Peyer's patch (tissue), 4 donors: ENCODE data around the gene SGK2. TPM values are rescaled to one million over a fixed set of nuclear protein-coding genes. Genes with fewer than 3 reads are reported as not detected.
A peak's percentile ranks its signal among the peaks of the same experiment; 100 is the strongest.

ENCODE experiments used
- DNase-seq, 3 donors: peaks; one replicate each; pipeline ENCODE4 v3.0.0-alpha.2; 2017 to 2019
- H3K27ac ChIP-seq, 4 donors: fragments of 200-600 bp; sonication (generic); one replicate each; pipeline ENCODE4 v1.5.1; 2016 to 2019
- H3K27me3 ChIP-seq, 2 donors: fragments of 200-600 bp; sonication (generic); one replicate each; pipeline ENCODE4 v1.5.1; 2019
- H3K36me3 ChIP-seq, 3 donors: fragments of 200-600 bp; sonication (generic); one replicate each; pipeline ENCODE4 v1.5.1; 2016 to 2019
- H3K4me1 ChIP-seq, 4 donors: fragments of 200-600 bp; sonication (generic); one replicate each; pipeline ENCODE4 v1.5.1; 2016 to 2019
- H3K4me3 ChIP-seq, 4 donors: fragments of 200-600 bp; sonication (generic); 1 replicate in 3 of 4; 2 replicates in 1 of 4; pipeline ENCODE4 v1.5.1; 2016 to 2019; ENCODE audit warnings: mild to moderate bottlenecking in 1 of 4
- H3K9me3 ChIP-seq, 4 donors: fragments of 200-600 bp; sonication (generic); one replicate each; pipeline ENCODE4 v1.5.1; 2016 to 2019; ENCODE audit warnings: mild to moderate bottlenecking in 1 of 4
- POLR2A ChIP-seq, 2 donors: fragments of 450-650 bp; IDR thresholded peaks; one replicate each; pipeline ENCODE4 v1.5.1; 2017; ENCODE audit warnings: antibody characterized with exemption in 2 of 2, mild to moderate bottlenecking in 2 of 2, moderate library complexity in 2 of 2
- total RNA-seq, 4 donors: library from RNA; depleted of rRNA; stranded (reverse); fragments of >200 nt; gene quantifications; one replicate each; pipeline ENCODE4 v1.1.0, GENCODE V29; 2016
- TF ChIP-seq, protein P1 (sequence below), 6 experiments: fragments of 450-650 bp in 4 of 6; fragments of 200-600 bp in 2 of 6; sonication (generic) in 1 of 6; IDR thresholded peaks; one replicate each; pipeline ENCODE4 v1.5.1; 2017 to 2019; ENCODE audit warnings: antibody characterized with exemption in 6 of 6, mild to moderate bottlenecking in 3 of 6, moderate library complexity in 1 of 6

SGK2 gene
- 100 to 1,000 TPM in 2 of 4 donors, 10 to 100 TPM in 2; 64.4 to 160 (median 115) TPM for total RNA-seq

DNA sequence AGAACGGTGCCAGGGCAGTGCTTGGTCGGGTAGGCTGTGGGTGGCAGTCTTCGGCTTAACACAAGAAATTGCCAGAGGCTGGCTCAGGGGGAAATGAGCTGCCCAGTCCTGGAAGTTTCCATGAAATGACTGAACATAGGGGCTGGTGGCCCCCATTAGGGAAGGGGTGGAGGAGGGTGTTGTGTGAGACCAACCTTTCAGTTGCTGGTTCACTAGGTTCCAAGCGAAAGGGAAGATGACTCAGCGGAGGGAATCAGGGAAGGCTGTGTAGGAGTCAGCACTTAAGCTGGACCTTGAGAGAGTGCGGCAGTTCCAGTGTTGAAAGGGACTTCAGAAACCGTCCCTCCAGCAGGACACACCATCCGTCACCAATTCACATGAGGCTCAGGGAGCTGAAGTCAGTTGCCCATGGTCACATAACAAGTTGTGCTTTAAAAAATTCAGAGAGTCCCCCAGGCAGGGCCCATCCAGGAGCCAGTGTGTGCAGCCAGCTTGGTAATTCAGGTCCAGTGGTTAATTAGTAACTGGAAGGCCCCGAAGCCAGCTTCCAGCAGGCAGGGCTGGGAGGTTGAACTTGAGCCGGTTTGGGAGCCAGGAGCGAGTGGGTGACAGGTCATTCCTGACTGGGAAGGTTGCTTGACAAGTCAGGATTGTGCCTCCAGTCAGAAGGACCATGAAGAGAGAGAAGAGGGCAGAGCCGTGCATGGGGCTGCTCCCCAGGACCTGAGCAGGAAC is at the start of gene SGK2:
TSS of gene SGK2 (plus strand) at position 616 of the 735 bp plus-strand sequence. CDS start 7,469 bp downstream, outside the sequence.
- peak within 1 kb of the TSS in 3 of 4 donors; percentile 78 to 94 (median 91) for H3K27ac ChIP-seq

DNA sequence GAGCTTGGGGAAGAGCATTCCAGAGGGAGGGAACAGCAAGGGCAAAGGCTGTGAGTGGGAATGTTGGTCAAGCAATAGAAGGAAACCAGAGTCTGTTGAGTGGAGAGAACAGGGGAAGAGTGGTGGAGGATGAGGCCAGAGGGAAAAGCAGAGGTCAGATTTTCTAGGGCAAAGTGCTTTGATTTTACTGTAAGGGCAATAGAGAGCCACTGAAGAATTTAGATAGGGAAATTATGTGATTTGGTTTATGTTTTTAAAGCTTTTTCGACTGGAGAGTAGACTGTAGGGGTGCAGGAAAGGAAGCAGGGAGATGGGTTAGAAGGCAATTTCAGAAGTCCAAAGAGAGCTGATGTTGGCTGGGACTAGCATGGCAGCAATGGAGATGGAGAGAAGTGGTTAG is 46.9 kb upstream of the SGK2 start:
- Histone ChIP-seq H3K9me3 (no peaks in the 10 kb centered on the region), H3K4me1 (peaks cover 0 to 13% (median 6%) of the 10 kb centered on the region in 4 donors), H3K36me3 (no peaks in the 10 kb centered on the region), H3K27ac (no peak overlapping the region), H3K4me3 (no peak overlapping the region), H3K27me3 (no peaks in the 10 kb centered on the region)
- no peak for DNase-seq
- TF ChIP-seq, protein P1, sequence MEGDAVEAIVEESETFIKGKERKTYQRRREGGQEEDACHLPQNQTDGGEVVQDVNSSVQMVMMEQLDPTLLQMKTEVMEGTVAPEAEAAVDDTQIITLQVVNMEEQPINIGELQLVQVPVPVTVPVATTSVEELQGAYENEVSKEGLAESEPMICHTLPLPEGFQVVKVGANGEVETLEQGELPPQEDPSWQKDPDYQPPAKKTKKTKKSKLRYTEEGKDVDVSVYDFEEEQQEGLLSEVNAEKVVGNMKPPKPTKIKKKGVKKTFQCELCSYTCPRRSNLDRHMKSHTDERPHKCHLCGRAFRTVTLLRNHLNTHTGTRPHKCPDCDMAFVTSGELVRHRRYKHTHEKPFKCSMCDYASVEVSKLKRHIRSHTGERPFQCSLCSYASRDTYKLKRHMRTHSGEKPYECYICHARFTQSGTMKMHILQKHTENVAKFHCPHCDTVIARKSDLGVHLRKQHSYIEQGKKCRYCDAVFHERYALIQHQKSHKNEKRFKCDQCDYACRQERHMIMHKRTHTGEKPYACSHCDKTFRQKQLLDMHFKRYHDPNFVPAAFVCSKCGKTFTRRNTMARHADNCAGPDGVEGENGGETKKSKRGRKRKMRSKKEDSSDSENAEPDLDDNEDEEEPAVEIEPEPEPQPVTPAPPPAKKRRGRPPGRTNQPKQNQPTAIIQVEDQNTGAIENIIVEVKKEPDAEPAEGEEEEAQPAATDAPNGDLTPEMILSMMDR (IDR thresholded peaks at IDR 0.05) = no peak
- TF ChIP-seq POLR2A (IDR thresholded peaks at IDR 0.05) = no peak

More for the DNA sequence above, at the start of gene SGK2:
- Histone ChIP-seq H3K4me3 (peak within 1 kb of the TSS in 2 of 4 donors; percentile 48 to 49), H3K27me3 (no peaks in the 10 kb centered on the region), H3K9me3 (no peaks in the 10 kb centered on the region), H3K36me3 (no peaks in the 10 kb centered on the region), H3K4me1 (peaks cover 0 to 14% (median 0%) of the 10 kb centered on the region in 4 donors)
- TF ChIP-seq, protein P1 (IDR thresholded peaks at IDR 0.05) = no peak
- peak; percentile 57 to 62 for TF ChIP-seq POLR2A (IDR thresholded peaks at IDR 0.05)
- DNase-seq = peak in 2 of 3 donors; percentile 81 to 83

- Histone ChIP-seq H3K36me3 (no peaks in the 10 kb centered on the region), H3K27ac (peak overlapping the region; percentile 3 to 75 (median 48)), H3K4me3 (peak overlapping the region; percentile 57 to 83 (median 66)), H3K27me3 (no peaks in the 10 kb centered on the region), H3K9me3 (no peaks in the 10 kb centered on the region), H3K4me1 (peaks cover 0 to 5% (median 2%) of the 10 kb centered on the region in 4 donors)
- TF ChIP-seq, protein P1 (IDR thresholded peaks at IDR 0.05) = no peak
- peak in 1 of 2 donors; percentile 29 for TF ChIP-seq POLR2A (IDR thresholded peaks at IDR 0.05)
- DNase-seq = no peak
These were observed 45.4 kb upstream of the SGK2 start for GRCh38 chr20:43513372-43513930.

GRCh38 chr20:43513931-43514647 is 44.7 kb upstream of the SGK2 start:
- H3K27me3 ChIP-seq = no peaks in the 10 kb centered on the region
- H3K4me1 ChIP-seq = peaks cover 0 to 5% (median 2%) of the 10 kb centered on the region in 4 donors
- H3K36me3 ChIP-seq = no peaks in the 10 kb centered on the region
- DNase-seq = peak; percentile 95 to 100 (median 99)
- H3K4me3 ChIP-seq = peak overlapping the region; percentile 57 to 83 (median 66)
- peak overlapping the region; percentile 34 to 75 (median 55) for H3K27ac ChIP-seq
- no peaks in the 10 kb centered on the region for H3K9me3 ChIP-seq
- TF ChIP-seq, protein P1 (IDR thresholded peaks at IDR 0.05) = peak in 4 of 6 experiments; percentile 8 to 37 (median 34)
- TF ChIP-seq POLR2A (IDR thresholded peaks at IDR 0.05) = peak in 1 of 2 donors; percentile 26

DNA sequence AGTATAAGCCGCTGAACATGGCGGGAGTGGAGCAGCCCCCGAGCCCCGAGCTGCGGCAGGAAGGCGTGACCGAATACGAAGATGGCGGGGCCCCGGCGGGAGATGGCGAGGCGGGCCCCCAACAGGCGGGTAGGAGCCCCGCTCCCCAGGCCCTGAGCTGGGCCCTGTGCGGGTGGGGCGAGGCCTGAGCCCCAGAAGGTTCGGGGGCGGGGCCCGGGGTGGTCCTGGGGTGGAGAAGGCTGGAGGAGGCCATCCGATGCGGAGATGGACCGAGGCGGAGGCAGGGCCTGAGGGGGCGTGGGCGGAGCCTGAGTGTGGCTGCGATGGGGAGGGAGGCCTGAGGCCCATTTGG is 44.2 kb upstream of the SGK2 start:
- no peaks in the 10 kb centered on the region for H3K9me3 ChIP-seq
- TF ChIP-seq, protein P1 (IDR thresholded peaks at IDR 0.05) = no peak
- no peak for TF ChIP-seq POLR2A (IDR thresholded peaks at IDR 0.05)
- peaks cover 0 to 5% (median 2%) of the 10 kb centered on the region in 4 donors for H3K4me1 ChIP-seq
- H3K27me3 ChIP-seq = no peaks in the 10 kb centered on the region
- DNase-seq = peak in 2 of 3 donors; percentile 56 to 59
- H3K36me3 ChIP-seq = no peaks in the 10 kb centered on the region
- peak overlapping the region; percentile 57 to 83 (median 66) for H3K4me3 ChIP-seq
- H3K27ac ChIP-seq = peak overlapping the region; percentile 34 to 75 (median 55)
